Measurements from ENCODE around the gene ZNF366.

The ZNF366 gene

DNA sequence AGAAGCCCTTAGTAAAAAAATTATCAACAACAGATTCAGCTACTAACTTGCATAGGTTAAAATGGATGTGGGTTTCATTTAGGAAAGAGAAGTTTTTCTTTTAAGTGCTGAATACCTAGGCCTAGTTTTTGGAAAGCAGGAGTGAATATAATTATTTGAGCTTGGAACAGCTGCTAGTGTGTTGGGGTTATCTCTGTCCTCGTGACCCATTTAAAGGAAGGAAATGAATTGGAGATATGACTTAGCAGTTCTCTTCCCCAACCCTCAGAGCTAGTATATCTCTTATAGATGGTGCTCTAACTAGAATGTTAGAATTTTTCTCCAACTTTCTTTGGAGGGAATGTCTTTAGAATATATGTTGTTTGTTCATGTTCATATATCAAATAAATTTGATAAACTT lies 38.6 kb downstream of the ZNF366 start:
- TF ChIP-seq, protein P1, sequence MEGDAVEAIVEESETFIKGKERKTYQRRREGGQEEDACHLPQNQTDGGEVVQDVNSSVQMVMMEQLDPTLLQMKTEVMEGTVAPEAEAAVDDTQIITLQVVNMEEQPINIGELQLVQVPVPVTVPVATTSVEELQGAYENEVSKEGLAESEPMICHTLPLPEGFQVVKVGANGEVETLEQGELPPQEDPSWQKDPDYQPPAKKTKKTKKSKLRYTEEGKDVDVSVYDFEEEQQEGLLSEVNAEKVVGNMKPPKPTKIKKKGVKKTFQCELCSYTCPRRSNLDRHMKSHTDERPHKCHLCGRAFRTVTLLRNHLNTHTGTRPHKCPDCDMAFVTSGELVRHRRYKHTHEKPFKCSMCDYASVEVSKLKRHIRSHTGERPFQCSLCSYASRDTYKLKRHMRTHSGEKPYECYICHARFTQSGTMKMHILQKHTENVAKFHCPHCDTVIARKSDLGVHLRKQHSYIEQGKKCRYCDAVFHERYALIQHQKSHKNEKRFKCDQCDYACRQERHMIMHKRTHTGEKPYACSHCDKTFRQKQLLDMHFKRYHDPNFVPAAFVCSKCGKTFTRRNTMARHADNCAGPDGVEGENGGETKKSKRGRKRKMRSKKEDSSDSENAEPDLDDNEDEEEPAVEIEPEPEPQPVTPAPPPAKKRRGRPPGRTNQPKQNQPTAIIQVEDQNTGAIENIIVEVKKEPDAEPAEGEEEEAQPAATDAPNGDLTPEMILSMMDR (conservative IDR thresholded peaks at IDR 0.05; ENCODE audit: low read depth, low read length), result no peak
- DNase-seq (ENCODE audit: low read depth), result no peak
- no peak overlapping the region for H3K4me3 ChIP-seq (ENCODE audit: low read depth, low read length)

DNA sequence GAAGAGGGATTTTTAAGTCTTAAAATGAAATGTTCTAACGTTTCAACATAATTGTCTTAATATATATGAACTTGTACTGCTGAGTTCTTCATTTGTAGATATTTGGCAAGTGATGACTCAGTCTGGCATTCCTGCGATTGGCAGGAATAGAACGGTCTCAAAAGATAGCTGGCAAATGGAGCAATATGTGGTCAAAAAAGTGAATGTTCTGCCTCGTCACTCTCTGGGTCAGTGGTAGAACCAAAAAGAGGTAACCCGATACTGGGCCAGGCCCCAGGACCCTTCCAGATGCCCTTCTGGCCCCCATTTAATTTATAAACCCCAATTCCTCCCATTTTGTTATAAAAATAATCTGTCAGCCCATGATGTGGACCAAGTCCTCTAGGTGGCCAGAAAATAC lies 39.2 kb downstream of the ZNF366 start:
- TF ChIP-seq, protein P1 (conservative IDR thresholded peaks at IDR 0.05; ENCODE audit: low read depth, low read length), result no peak
- DNase-seq (ENCODE audit: low read depth), result peak; percentile 82
- no peak overlapping the region for H3K4me3 ChIP-seq (ENCODE audit: low read depth, low read length)

DNA sequence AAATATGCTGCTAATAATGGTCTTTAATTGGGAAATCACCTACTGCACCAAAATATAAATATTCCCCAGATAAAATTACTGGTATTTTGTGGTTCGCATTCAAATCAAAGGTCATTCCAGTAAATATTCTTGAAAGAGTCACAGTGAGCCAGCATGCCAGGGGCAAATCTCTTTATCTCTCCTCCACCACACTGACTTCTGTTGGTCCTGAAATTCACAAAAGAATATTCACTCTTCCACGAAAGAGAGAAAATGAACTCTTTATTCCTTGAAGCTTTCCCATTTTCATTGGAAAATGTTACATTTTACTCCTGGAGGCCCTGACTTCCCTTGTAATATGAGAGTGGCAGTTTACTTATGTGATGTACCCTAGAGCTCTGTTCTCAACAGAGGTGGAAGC lies 39.7 kb downstream of the ZNF366 start:
- no peak overlapping the region for H3K4me3 ChIP-seq (ENCODE audit: low read depth, low read length)
- DNase-seq (ENCODE audit: low read depth), result peak; percentile 30
- TF ChIP-seq, protein P1 (conservative IDR thresholded peaks at IDR 0.05; ENCODE audit: low read depth, low read length), result no peak

DNA sequence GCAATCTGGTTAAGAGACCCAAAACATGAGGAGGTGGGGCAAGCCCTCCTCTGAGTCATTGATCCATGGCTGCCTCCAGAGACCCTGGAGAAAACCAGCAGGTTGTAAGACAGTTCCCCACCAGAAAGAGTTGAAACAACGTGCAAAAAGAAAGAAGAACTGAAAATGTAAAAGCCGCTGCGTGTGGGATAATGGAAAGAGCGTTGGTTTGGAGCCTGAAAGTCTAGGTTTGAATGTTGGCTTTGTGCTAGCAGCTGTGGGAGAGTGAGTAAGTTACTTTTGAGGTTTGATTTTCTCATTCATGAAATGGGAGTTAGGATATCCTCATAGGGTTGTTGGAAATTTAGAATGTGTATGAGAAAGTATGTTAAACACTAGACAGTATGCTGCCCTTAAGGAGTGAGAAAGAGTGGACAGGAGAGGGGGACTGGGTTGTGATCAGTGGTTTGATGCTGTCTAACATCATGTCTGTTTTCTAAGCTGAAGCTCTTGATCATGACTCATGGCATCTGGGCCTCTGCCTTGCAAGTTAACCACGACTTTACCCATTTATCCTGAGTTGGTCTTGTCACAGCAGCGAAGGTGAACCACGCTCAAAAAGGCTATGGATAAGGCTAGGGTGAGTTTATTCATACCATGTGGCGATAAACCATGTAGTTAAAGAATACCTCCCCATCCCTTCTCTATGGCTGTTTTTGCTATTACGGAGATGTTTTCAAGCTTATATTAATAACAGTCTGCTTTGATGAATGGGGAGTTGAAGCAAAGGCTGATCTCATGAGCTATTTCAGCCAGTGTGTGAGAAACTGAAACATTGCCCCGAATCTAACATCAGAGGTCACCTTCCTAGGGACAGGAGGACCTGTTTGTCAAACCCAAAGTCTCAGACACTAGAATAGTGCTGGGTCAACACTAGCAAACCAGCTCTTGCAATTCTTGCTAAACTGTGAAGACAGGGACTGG lies 41.3 kb downstream of the ZNF366 start:
- no peak overlapping the region for H3K4me3 ChIP-seq (ENCODE audit: low read depth, low read length)
- TF ChIP-seq, protein P1 (conservative IDR thresholded peaks at IDR 0.05; ENCODE audit: low read depth, low read length), result no peak
- DNase-seq (ENCODE audit: low read depth), result peak; percentile 57

DNA sequence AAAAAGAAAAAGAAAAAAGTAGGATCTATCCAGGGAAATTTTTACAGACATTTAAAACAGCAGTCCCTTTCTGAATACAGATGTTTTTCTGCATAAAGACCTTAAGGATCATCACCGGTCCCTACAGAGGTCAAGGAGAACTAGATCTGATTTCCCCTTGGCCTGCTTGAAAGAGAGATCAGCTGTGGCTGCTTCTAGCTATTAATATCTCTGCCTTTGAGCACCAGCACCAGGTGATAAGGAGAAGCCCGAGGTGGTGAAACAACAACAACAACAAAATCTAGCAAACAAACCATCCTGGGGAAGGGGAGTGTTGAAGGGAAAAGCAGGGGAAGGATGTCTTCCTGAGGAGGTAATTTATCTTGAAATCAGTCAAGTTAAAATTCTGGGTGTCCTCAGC lies 42.1 kb downstream of the ZNF366 start:
- no peak for DNase-seq (ENCODE audit: low read depth)
- TF ChIP-seq, protein P1 (conservative IDR thresholded peaks at IDR 0.05; ENCODE audit: low read depth, low read length), result no peak
- H3K4me3 ChIP-seq (ENCODE audit: low read depth, low read length), result no peak overlapping the region

DNA sequence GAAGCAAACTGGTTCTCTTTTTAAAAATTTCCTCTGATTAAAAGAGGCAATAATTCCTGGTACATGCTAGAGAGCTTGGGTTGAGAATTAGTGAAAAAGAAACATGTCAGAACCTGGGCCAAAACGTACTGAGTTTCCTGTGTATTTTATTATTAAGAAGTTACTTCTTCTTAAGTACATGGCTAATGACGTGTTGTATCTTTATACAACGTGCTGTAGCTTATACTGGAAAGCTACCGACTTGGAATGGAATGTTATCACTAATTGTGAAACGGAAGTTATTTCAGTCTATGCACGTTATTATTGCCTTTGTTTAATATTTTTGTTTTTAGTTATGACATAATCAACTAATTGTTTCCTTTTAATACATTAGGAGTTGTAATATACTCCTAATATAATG lies 43.1 kb downstream of the ZNF366 start:
- H3K4me3 ChIP-seq (ENCODE audit: low read depth, low read length), result no peak overlapping the region
- DNase-seq (ENCODE audit: low read depth), result no peak
- TF ChIP-seq, protein P1 (conservative IDR thresholded peaks at IDR 0.05; ENCODE audit: low read depth, low read length), result no peak
